ENCODE results near the gene TMEM52B.

GRCh38 chr12:10135126-10135525, 43.7 kb upstream of the TMEM52B start:
- no peak for TF ChIP-seq CTCF (IDR thresholded peaks at IDR 0.05)
- TF ChIP-seq POLR2A (IDR thresholded peaks at IDR 0.05): no peak

Measured in adrenal gland (tissue), 5 donors.